HEK293 (cell line): ENCODE measurements around the gene CENPC.

Experiments used
- CTCF ChIA-PET: fragments of 350-600 bp; formaldehyde crosslinking; extraction: SDS; loops from one replicate; lab custom pipeline; 2021; ENCODE audit warnings: antibody characterized with exemption; lab: Yijun Ruan, JAX
- POLR2A ChIA-PET: fragments of 300-600 bp; formaldehyde crosslinking; extraction: SDS; loops from one replicate; lab custom pipeline; 2020; ENCODE audit warnings: antibody characterized with exemption, inconsistent platforms; lab: Yijun Ruan, JAX
- H3K27ac ChIP-seq: fragments of 200-500 bp; sonication (Bioruptor generic); 2 replicates; pipeline ENCODE4 v1.5.1; 2014; ENCODE audit warnings: low read depth, low read length, control low read depth, inconsistent platforms; ENCODE audit errors: extremely low read depth
- H3K36me3 ChIP-seq, 2 experiments: fragments of 200-500 bp in 1 of 2; sonication (Bioruptor generic) in 1 of 2; 1 replicate in 1 of 2; 2 replicates in 1 of 2; pipeline ENCODE4 v1.5.1; 2014 to 2017; ENCODE audit warnings: inconsistent platforms in 2 of 2, low read length in 2 of 2; ENCODE audit not compliant: control insufficient read depth in 2 of 2, insufficient read depth in 1 of 2
- H3K4me1 ChIP-seq: fragments of 200-500 bp; sonication (Bioruptor generic); 2 replicates; pipeline ENCODE4 v1.5.1; 2014; ENCODE audit warnings: mild to moderate bottlenecking, low read length, inconsistent platforms; ENCODE audit not compliant: control insufficient read depth, insufficient read depth
- H3K4me3 ChIP-seq: 2 replicates; pipeline ENCODE4 v1.5.1; 2011; ENCODE audit warnings: low read depth, mild to moderate bottlenecking, control low read depth, low read length, moderate library complexity
- H3K9me3 ChIP-seq: fragments of 200-500 bp; sonication (Bioruptor generic); 2 replicates; pipeline ENCODE4 v1.5.1; 2014; ENCODE audit warnings: low read depth, low read length, inconsistent platforms; ENCODE audit not compliant: control insufficient read depth, insufficient read depth
- CTCF ChIP-seq: fragments of 450-650 bp; formaldehyde crosslinking; IDR thresholded peaks from 2 replicates; pipeline ENCODE4 v1.5.1; 2016; ENCODE audit warnings: missing biosample characterization, missing genetic modification characterization
- HOXA7 ChIP-seq: sonication (generic); formaldehyde crosslinking; IDR thresholded peaks from 2 replicates; pipeline ENCODE4 v1.8.1; 2022; ENCODE audit warnings: missing genetic modification reagents, borderline replicate concordance
- KLF17 ChIP-seq: fragments of 450-650 bp; formaldehyde crosslinking; IDR thresholded peaks from 2 replicates; pipeline ENCODE4 v1.5.1; 2016; ENCODE audit warnings: missing biosample characterization, missing genetic modification characterization
- MZF1 ChIP-seq: fragments of 450-650 bp; formaldehyde crosslinking; IDR thresholded peaks from 2 replicates; pipeline ENCODE4 v1.5.1; 2017; ENCODE audit warnings: missing biosample characterization, missing genetic modification characterization, borderline replicate concordance
- YY2 ChIP-seq: fragments of 450-650 bp; formaldehyde crosslinking; IDR thresholded peaks from 2 replicates; pipeline ENCODE4 v1.5.1; 2016; ENCODE audit warnings: missing biosample characterization, missing genetic modification characterization
- ZBTB17 ChIP-seq: fragments of 450-650 bp; formaldehyde crosslinking; IDR thresholded peaks from 2 replicates; pipeline ENCODE4 v1.5.1; 2016; ENCODE audit warnings: missing biosample characterization, missing genetic modification characterization
- ZBTB8A ChIP-seq: fragments of 450-650 bp; formaldehyde crosslinking; IDR thresholded peaks from 2 replicates; pipeline ENCODE4 v1.5.1; 2016; ENCODE audit warnings: missing biosample characterization, missing genetic modification characterization
- ZNF10 ChIP-seq: fragments of 450-650 bp; formaldehyde crosslinking; IDR thresholded peaks from 2 replicates; pipeline ENCODE4 v1.5.1; 2017; ENCODE audit warnings: missing biosample characterization, missing genetic modification characterization
- ZNF114 ChIP-seq: fragments of 450-650 bp; formaldehyde crosslinking; IDR thresholded peaks from 2 replicates; pipeline ENCODE4 v1.5.0; 2017; ENCODE audit warnings: missing biosample characterization, missing genetic modification characterization
- ZNF140 ChIP-seq: fragments of 450-650 bp; formaldehyde crosslinking; IDR thresholded peaks from 2 replicates; pipeline ENCODE4 v1.5.1; 2016; ENCODE audit warnings: missing biosample characterization, missing genetic modification characterization
- ZNF18 ChIP-seq: fragments of 450-650 bp; formaldehyde crosslinking; IDR thresholded peaks from 2 replicates; pipeline ENCODE4 v1.5.1; 2016; ENCODE audit warnings: missing biosample characterization, missing genetic modification characterization
- ZNF19 ChIP-seq: fragments of 450-650 bp; formaldehyde crosslinking; IDR thresholded peaks from 2 replicates; pipeline ENCODE4; 2016; ENCODE audit warnings: missing biosample characterization, missing genetic modification characterization, low read depth
- ZNF26 ChIP-seq: fragments of 450-650 bp; formaldehyde crosslinking; IDR thresholded peaks from 2 replicates; pipeline ENCODE4 v1.5.1; 2016; ENCODE audit warnings: missing biosample characterization, missing genetic modification characterization
- ZNF311 ChIP-seq: fragments of 450-650 bp; formaldehyde crosslinking; IDR thresholded peaks from 2 replicates; pipeline ENCODE4 v1.5.1; 2017; ENCODE audit warnings: missing biosample characterization, missing genetic modification characterization, borderline replicate concordance
- ZNF398 ChIP-seq: fragments of 450-650 bp; formaldehyde crosslinking; IDR thresholded peaks from 2 replicates; pipeline ENCODE4 v1.5.1; 2017; ENCODE audit warnings: missing biosample characterization, missing genetic modification characterization
- ZNF404 ChIP-seq: fragments of 450-650 bp; formaldehyde crosslinking; IDR thresholded peaks from 2 replicates; pipeline ENCODE4 v1.5.1; 2017; ENCODE audit warnings: missing biosample characterization, missing genetic modification characterization
- ZNF433 ChIP-seq: fragments of 450-650 bp; formaldehyde crosslinking; IDR thresholded peaks from 2 replicates; pipeline ENCODE4 v1.5.1; 2016; ENCODE audit warnings: missing biosample characterization, missing genetic modification characterization, low read depth
- ZNF473 ChIP-seq: fragments of 450-650 bp; formaldehyde crosslinking; IDR thresholded peaks from 2 replicates; pipeline ENCODE4 v1.5.1; 2017; ENCODE audit warnings: missing biosample characterization, missing genetic modification characterization
- ZNF555 ChIP-seq: fragments of 450-650 bp; formaldehyde crosslinking; conservative IDR thresholded peaks from 2 replicates; pipeline ENCODE4 v1.5.1; 2017; ENCODE audit warnings: missing biosample characterization, mild to moderate bottlenecking, missing genetic modification characterization, inconsistent platforms
- ZNF626 ChIP-seq: fragments of 450-650 bp; sonication (Bioruptor Pico); formaldehyde crosslinking; IDR thresholded peaks from 2 replicates; pipeline ENCODE4 v1.5.1; 2018; ENCODE audit warnings: missing biosample characterization, missing genetic modification characterization, inconsistent platforms
- ZNF664 ChIP-seq: fragments of 450-650 bp; formaldehyde crosslinking; IDR thresholded peaks from 2 replicates; pipeline ENCODE4 v1.5.1; 2016; ENCODE audit warnings: missing biosample characterization, missing genetic modification characterization
- ZNF704 ChIP-seq: fragments of 450-650 bp; formaldehyde crosslinking; IDR thresholded peaks from 2 replicates; pipeline ENCODE4 v1.5.1; 2016; ENCODE audit warnings: missing biosample characterization, missing genetic modification characterization
- ZNF707 ChIP-seq: fragments of 450-650 bp; formaldehyde crosslinking; IDR thresholded peaks from 2 replicates; pipeline ENCODE4 v1.5.1; 2016; ENCODE audit warnings: missing biosample characterization, missing genetic modification characterization
- ZNF76 ChIP-seq: fragments of 450-650 bp; formaldehyde crosslinking; IDR thresholded peaks from 2 replicates; pipeline ENCODE4; 2016; ENCODE audit warnings: low read depth, missing biosample characterization, missing genetic modification characterization, borderline replicate concordance
- ZNF837 ChIP-seq: fragments of 450-650 bp; formaldehyde crosslinking; IDR thresholded peaks from 2 replicates; pipeline ENCODE4 v1.5.1; 2016; ENCODE audit warnings: missing biosample characterization, missing genetic modification characterization
- ZSCAN30 ChIP-seq: fragments of 450-650 bp; IDR thresholded peaks from 2 replicates; pipeline ENCODE4 v1.5.1; 2018; ENCODE audit warnings: missing biosample characterization, mild to moderate bottlenecking, missing genetic modification characterization, moderate library complexity
- ZSCAN5A ChIP-seq: fragments of 450-650 bp; formaldehyde crosslinking; IDR thresholded peaks from 2 replicates; pipeline ENCODE4 v1.5.1; 2016; ENCODE audit warnings: missing biosample characterization, missing genetic modification characterization

CENPC gene

GRCh38 chr4:67566335-67566734, 21.0 kb upstream of the CENPC start:
- Histone ChIP-seq H3K36me3 (no peaks in the 10 kb centered on the region), H3K4me1 (no peaks in the 10 kb centered on the region), H3K9me3 (no peaks in the 10 kb centered on the region), H3K27ac (no peak overlapping the region), H3K4me3 (no peak overlapping the region)
- CTCF ChIA-PET, result interaction anchor here (0.9 kb wide), 1 partner anchor 17 kb away, joined by 3 read pairs; no protein-coding TSS in a partner anchor
- POLR2A ChIA-PET, result no interaction called here
- TF ChIP-seq ZNF433 (tag by site-specific recombination), result no peak
- no peak for TF ChIP-seq ZNF19 (tag by site-specific recombination)
- no peak for TF ChIP-seq ZNF404 (tag by site-specific recombination)
- no peak for TF ChIP-seq ZNF707 (tag by site-specific recombination)
- TF ChIP-seq ZNF76, result no peak
- no peak for TF ChIP-seq ZNF837 (tag by site-specific recombination)
- no peak for TF ChIP-seq ZNF704
- no peak for TF ChIP-seq MZF1
- TF ChIP-seq HOXA7 (CRISPR knock-in tag), result no peak
- no peak for TF ChIP-seq ZNF473 (tag by site-specific recombination)
- TF ChIP-seq ZSCAN5A (tag by site-specific recombination), result no peak
- no peak for TF ChIP-seq CTCF (tag by site-specific recombination)
- no peak for TF ChIP-seq ZBTB17 (tag by site-specific recombination)
- no peak for TF ChIP-seq ZNF10 (tag by site-specific recombination)
- no peak for TF ChIP-seq ZNF555 (tag by site-specific recombination)
- no peak for TF ChIP-seq ZNF26
- no peak for TF ChIP-seq ZSCAN30
- TF ChIP-seq ZNF398 (tag by site-specific recombination), result no peak

GRCh38 chr4:67565284-67565683, 20.0 kb upstream of the CENPC start:
- H3K36me3 ChIP-seq, result no peaks in the 10 kb centered on the region
- no peaks in the 10 kb centered on the region for H3K4me1 ChIP-seq
- H3K4me3 ChIP-seq, result no peak overlapping the region
- H3K9me3 ChIP-seq, result no peaks in the 10 kb centered on the region
- POLR2A ChIA-PET, result no interaction called here
- CTCF ChIA-PET, result no interaction called here
- H3K27ac ChIP-seq, result no peak overlapping the region
- TF ChIP-seq ZNF140 (tag by site-specific recombination) (no peak), ZNF311 (tag by site-specific recombination) (no peak), ZNF664 (tag by site-specific recombination) (no peak), ZNF626 (tag by site-specific recombination) (no peak), KLF17 (no peak), YY2 (no peak), ZBTB8A (no peak), ZNF114 (no peak), ZNF555 (tag by site-specific recombination) (no peak), ZNF18 (no peak)
